OCI-LY1 (cell line): ENCODE results near the gene FGF22.

Experiments
- EZH2 ChIP-seq: fragments of 200-600 bp; sonication (generic), shearing (Covaris generic); IDR thresholded peaks from 2 replicates; pipeline ENCODE4 v1.8.0; 2017; ENCODE audit warnings: borderline replicate concordance, mixed run types, mild to moderate bottlenecking, antibody characterized with exemption, low read length, moderate library complexity, mixed read lengths
- TF ChIP-seq, protein P1 (sequence below): fragments of 200-600 bp; sonication (generic), shearing (Covaris generic); IDR thresholded peaks from 2 replicates; pipeline ENCODE4 v1.5.1; 2017; ENCODE audit warnings: mild to moderate bottlenecking, antibody characterized with exemption, low read length, moderate library complexity, mixed read lengths

DNA sequence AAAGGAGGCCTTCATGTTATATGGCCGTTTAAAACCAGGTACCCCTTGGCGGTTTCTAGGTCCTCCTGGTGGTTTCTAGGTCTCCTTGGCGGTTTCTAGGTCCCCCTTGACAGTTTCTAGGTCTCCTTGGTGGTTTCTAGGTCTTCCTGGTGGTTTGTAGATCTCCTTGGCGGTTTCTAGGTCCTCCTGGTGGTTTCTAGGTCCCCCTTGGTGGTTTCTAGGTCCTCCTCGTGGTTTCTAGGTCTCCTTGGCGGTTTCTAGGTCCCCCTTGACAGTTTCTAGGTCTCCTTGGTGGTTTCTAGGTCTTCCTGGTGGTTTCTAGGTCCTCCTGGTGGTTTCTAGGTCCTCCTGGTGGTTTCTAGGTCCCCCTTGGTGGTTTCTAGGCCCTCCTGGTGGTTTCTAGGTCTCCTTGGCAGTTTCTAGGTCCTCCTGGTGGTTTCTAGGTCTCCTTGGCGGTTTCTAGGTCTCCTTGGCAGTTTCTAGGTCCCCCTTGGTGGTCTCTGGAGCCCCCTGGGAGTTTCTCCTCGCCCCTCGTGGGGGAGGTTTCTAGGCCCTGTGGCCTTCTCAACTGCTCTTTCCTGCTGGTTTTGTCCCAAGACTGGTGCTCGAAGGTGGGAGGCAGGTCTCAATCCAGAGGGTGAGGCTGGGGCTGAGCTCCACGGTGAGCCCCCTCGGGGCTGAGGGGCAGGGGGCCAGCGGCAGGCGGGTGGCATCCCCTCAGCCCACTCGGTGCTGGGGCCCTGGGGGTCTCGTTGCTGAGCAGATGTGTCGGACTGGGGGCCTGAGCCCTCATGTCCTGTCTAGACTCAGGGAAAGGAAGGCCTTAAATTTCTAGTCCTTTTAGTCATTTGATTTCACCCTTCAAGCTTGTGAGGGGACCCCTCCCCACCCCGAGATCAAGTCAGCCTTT lies 42.0 kb upstream of the FGF22 start:
- TF ChIP-seq, protein P1, sequence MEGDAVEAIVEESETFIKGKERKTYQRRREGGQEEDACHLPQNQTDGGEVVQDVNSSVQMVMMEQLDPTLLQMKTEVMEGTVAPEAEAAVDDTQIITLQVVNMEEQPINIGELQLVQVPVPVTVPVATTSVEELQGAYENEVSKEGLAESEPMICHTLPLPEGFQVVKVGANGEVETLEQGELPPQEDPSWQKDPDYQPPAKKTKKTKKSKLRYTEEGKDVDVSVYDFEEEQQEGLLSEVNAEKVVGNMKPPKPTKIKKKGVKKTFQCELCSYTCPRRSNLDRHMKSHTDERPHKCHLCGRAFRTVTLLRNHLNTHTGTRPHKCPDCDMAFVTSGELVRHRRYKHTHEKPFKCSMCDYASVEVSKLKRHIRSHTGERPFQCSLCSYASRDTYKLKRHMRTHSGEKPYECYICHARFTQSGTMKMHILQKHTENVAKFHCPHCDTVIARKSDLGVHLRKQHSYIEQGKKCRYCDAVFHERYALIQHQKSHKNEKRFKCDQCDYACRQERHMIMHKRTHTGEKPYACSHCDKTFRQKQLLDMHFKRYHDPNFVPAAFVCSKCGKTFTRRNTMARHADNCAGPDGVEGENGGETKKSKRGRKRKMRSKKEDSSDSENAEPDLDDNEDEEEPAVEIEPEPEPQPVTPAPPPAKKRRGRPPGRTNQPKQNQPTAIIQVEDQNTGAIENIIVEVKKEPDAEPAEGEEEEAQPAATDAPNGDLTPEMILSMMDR, result no peak
- no peak for TF ChIP-seq EZH2
